ENCODE data around the gene PRKD2. TPM values are rescaled to one million over a fixed set of nuclear protein-coding genes. Genes with fewer than 3 reads are reported as not detected.

Gene PRKD2
- total RNA-seq, 4 donors from 2014 or later = 40.1 to 201 (median 53.5) TPM

DNA sequence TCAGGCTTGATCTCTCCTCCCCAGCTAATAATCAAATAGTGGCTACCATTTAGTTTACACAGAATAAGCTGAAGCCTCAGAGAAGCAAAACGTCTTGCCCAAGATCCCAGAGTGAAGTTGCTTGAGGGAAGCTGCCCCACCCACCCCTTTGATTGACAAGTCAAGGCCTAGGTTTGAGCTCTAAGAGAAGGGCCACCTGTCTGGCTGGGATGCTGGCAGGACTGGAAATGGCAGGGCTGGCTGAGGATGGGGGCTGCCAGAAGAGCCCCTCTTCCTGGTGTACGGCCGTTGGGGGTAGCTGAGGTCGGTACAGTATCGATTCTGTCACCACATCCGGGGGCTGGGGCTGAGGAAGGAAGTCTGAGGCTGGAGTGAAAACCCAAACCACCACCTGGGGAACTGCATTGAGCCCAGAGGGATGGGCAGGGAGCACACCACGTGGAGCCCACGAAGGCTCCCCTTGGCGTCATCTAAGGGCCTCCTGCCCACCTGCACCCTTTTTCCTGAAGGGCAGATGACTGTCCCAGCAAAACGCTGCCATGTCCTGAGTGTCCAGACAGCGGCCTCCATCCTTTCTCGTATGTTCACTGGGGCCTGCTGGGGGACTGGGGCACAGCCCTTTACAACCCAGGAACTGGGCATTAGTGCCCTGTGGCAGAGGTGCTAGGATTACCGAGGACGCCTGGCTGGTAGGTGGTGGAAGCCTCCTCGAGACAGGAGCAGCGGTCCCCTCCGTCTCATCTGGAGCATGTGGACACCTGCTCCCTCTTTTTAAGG is 1.4 kb upstream of the PRKD2 start:
- peak; percentile 76 for DNase-seq
- in situ Hi-C loops (cut with MboI; ENCODE audit: low pct_ligation_motif_present in 1 of 4, low pct_unique_long_range_greater_than_20kb in 1 of 4, low sequenced_read_pairs in 3 of 4) = no loop called here
- Histone ChIP-seq H3K27me3 (no peaks in the 10 kb centered on the region), H3K4me1 (peaks cover 20 to 41% (median 29%) of the 10 kb centered on the region in 4 donors), H3K4me3 (peak overlapping the region in 1 of 4 donors; percentile 94), H3K9me3 (no peaks in the 10 kb centered on the region), H3K36me3 (peaks cover 0 to 24% (median 9%) of the 10 kb centered on the region in 4 donors), H3K27ac (peak overlapping the region; percentile 95 to 96 (median 95))
- no peak for TF ChIP-seq POLR2A (IDR thresholded peaks at IDR 0.05)
- peak in 1 of 3 donors; percentile 37 for TF ChIP-seq POLR2AphosphoS5 (IDR thresholded peaks at IDR 0.05)
- 30 to 48% methylated on average over 6 to 17 of the region's 17 CpGs for whole genome bisulfite sequencing, 2 donors (ENCODE audit: low coverage in 1 of 2)
- intact Hi-C loops (cut with DNase I; ENCODE audit: low total_unique reads) = no loop called here

DNA sequence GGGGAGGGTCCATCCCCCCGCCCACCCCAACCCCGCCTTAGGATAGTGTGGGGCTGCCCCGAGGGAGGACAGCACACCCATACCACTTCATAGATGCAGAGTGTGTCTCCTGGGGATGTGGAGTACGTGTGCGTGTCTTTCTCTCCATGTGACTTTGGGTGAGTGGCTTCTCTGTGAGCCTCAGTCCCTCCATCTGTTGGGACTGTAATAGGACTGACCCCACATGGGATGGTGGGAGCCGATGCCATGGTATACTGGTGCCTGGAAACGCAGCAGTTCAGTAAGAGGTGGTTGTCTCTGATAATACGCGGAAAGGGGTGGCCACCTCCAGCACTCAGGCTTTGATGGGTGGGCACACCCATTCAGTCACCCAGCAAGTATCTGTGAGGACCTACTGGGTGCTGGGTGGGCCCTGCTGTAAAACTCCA is 816 bp upstream of the PRKD2 start:
- Histone ChIP-seq H3K27ac (peak overlapping the region; percentile 95 to 96 (median 95)), H3K4me1 (peaks cover 20 to 41% (median 32%) of the 10 kb centered on the region in 4 donors), H3K9me3 (no peaks in the 10 kb centered on the region), H3K27me3 (no peaks in the 10 kb centered on the region), H3K36me3 (peaks cover 0 to 22% (median 6%) of the 10 kb centered on the region in 4 donors), H3K4me3 (peak overlapping the region; percentile 81 to 94 (median 92))
- intact Hi-C loops (cut with DNase I; ENCODE audit: low total_unique reads) = no loop called here
- WGBS, 2 donors (ENCODE audit: low coverage in 1 of 2) = 16% methylated on average over 9 of the region's 9 CpGs; no CpG with 5 or more reads in 1 of the 2 donors
- TF ChIP-seq POLR2AphosphoS5 (IDR thresholded peaks at IDR 0.05) = no peak
- TF ChIP-seq EP300 (IDR thresholded peaks at IDR 0.05; ENCODE audit: low read depth) = no peak
- no peak for TF ChIP-seq POLR2A (IDR thresholded peaks at IDR 0.05)
- TF ChIP-seq CTCF (IDR thresholded peaks at IDR 0.05) = no peak
- DNase-seq = no peak
- in situ Hi-C loops (cut with MboI; ENCODE audit: low pct_ligation_motif_present in 1 of 4, low pct_unique_long_range_greater_than_20kb in 1 of 4, low sequenced_read_pairs in 3 of 4) = no loop called here

- intact Hi-C loops (cut with DNase I; ENCODE audit: low total_unique reads) = no loop called here
- in situ Hi-C loops (cut with MboI; ENCODE audit: low pct_ligation_motif_present in 1 of 4, low pct_unique_long_range_greater_than_20kb in 1 of 4, low sequenced_read_pairs in 3 of 4) = no loop called here
- WGBS, 2 donors (ENCODE audit: low coverage in 1 of 2) = 0% methylated on average over 14 to 20 of the region's 20 CpGs
- no peaks in the 10 kb centered on the region for H3K9me3 ChIP-seq
- H3K36me3 ChIP-seq = peaks cover 0 to 11% (median under 1%) of the 10 kb centered on the region in 4 donors
- H3K4me3 ChIP-seq = peak overlapping the region; percentile 81 to 94 (median 92)
- TF ChIP-seq CTCF (IDR thresholded peaks at IDR 0.05) (no peak), POLR2A (IDR thresholded peaks at IDR 0.05) (no peak), EP300 (IDR thresholded peaks at IDR 0.05; ENCODE audit: low read depth) (no peak), POLR2AphosphoS5 (IDR thresholded peaks at IDR 0.05) (no peak)
- H3K4me1 ChIP-seq = peaks cover 20 to 41% (median 32%) of the 10 kb centered on the region in 4 donors
- H3K27me3 ChIP-seq = no peaks in the 10 kb centered on the region
- peak overlapping the region; percentile 95 to 96 (median 95) for H3K27ac ChIP-seq
- DNase-seq = no peak
Observed at GRCh38 chr19:46716672-46717033, 261 bp downstream of the PRKD2 start.

DNA sequence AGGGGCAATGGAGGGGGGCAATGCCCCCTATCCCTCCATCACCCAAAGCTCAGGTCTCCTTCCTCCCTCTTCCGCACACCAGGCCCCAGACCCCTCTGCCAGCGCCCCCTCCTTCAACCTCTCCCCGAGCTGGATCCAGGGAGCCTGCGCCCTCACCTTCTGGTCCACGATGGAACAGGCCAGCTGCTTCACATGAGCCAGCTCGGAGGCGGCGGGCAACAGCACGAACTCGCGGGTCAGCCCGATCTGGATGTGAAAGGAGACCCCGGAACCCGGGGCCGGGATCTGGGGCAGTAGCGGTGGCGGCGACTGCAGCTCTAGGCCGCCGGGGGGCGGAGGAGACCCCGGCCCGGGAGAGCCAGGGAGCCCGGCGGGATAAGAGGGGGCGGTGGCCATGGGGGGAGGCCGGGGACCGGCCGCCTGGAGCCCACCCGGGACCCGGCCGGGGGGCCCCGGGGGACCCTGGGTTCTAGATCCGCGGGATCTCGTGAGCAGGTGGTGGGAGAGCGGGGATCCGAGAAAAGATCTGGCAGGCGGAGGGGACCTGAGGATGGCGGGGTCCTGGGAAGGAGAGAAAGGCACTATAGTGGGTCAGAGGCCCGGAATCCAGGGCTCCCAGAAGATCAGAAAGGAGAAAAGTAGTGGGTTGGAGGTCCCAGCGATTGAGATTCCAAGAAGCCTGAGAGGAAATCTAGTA is 791 bp downstream of the PRKD2 start:
- intact Hi-C loops (cut with DNase I; ENCODE audit: low total_unique reads) (no loop called here), in situ Hi-C loops (cut with MboI; ENCODE audit: low pct_ligation_motif_present in 1 of 4, low pct_unique_long_range_greater_than_20kb in 1 of 4, low sequenced_read_pairs in 3 of 4) (no loop called here)
- 0% methylated on average over 25 of the region's 42 CpGs; no CpG with 5 or more reads in 1 of the 2 donors for WGBS, 2 donors (ENCODE audit: low coverage in 1 of 2)
- Histone ChIP-seq H3K4me3 (peak overlapping the region; percentile 81 to 94 (median 92)), H3K4me1 (peaks cover 20 to 41% (median 32%) of the 10 kb centered on the region in 4 donors), H3K27me3 (no peaks in the 10 kb centered on the region), H3K36me3 (peaks cover 0 to 8% (median 0%) of the 10 kb centered on the region in 4 donors), H3K9me3 (no peaks in the 10 kb centered on the region), H3K27ac (peak overlapping the region; percentile 95 to 96 (median 95))
- DNase-seq = peak; percentile 44
- TF ChIP-seq POLR2A (IDR thresholded peaks at IDR 0.05) = no peak
- TF ChIP-seq CTCF (IDR thresholded peaks at IDR 0.05) = no peak
- no peak for TF ChIP-seq EP300 (IDR thresholded peaks at IDR 0.05; ENCODE audit: low read depth)
- no peak for TF ChIP-seq POLR2AphosphoS5 (IDR thresholded peaks at IDR 0.05)
